Ishikawa (cell line): Measurements from ENCODE around the gene CXCR1.

Experiments
- CEBPB ChIP-seq: IDR thresholded peaks from 2 replicates; pipeline ENCODE4 v1.6.1; 2012
- EP300 ChIP-seq: IDR thresholded peaks from 2 replicates; pipeline ENCODE4 v1.6.1; 2012; ENCODE audit warnings: borderline replicate concordance
- FOXM1 ChIP-seq: IDR thresholded peaks from 2 replicates; pipeline ENCODE4 v1.6.1; 2012; ENCODE audit warnings: low read depth, borderline replicate concordance
- NFIC ChIP-seq: IDR thresholded peaks from 2 replicates; pipeline ENCODE4 v1.6.1; 2012
- YY1 ChIP-seq: IDR thresholded peaks from 2 replicates; pipeline ENCODE4 v1.6.1; 2012; ENCODE audit warnings: low read depth

- TF ChIP-seq CEBPB (no peak), EP300 (no peak), FOXM1 (no peak), NFIC (no peak), YY1 (no peak)
Measured at GRCh38 chr2:218193701-218194100, 26.9 kb upstream of the CXCR1 start.
